ENCODE measurements around the gene NGEF.

The NGEF gene

GRCh38 chr2:232878855-232879617, 134.0 kb downstream of the NGEF start:
- no peak for DNase-seq

- no peak for DNase-seq
Observed at GRCh38 chr2:232877940-232878511, 135.0 kb downstream of the NGEF start.

GRCh38 chr2:232876978-232877441, 136.0 kb downstream of the NGEF start:
- no peak for DNase-seq

GRCh38 chr2:232876161-232876977, 136.7 kb downstream of the NGEF start:
- DNase-seq: no peak

GRCh38 chr2:232875256-232876121, 137.6 kb downstream of the NGEF start:
- no peak for DNase-seq

GRCh38 chr2:232874677-232875223, 138.3 kb downstream of the NGEF start:
- no peak for DNase-seq

GRCh38 chr2:232873909-232874641, 139.0 kb downstream of the NGEF start:
- no peak for DNase-seq

- DNase-seq: no peak
Observed at GRCh38 chr2:232873292-232873908, 139.7 kb downstream of the NGEF start.

- DNase-seq: no peak
Observed at GRCh38 chr2:232872826-232873225, 140.2 kb downstream of the NGEF start.

- no peak for DNase-seq
Observed at GRCh38 chr2:232871835-232872736, 141.0 kb downstream of the NGEF start.

GRCh38 chr2:232871418-232871834, 141.6 kb downstream of the NGEF start:
- no peak for DNase-seq

GRCh38 chr2:232870766-232871371, 142.2 kb downstream of the NGEF start:
- DNase-seq: no peak

GRCh38 chr2:232870018-232870765, 142.9 kb downstream of the NGEF start, which contains the start of gene SNORC:
Gene SNORC (plus strand): TSS chr2:232870264. CDS start chr2:232870342, 78 bp downstream.
- no peak for DNase-seq

- no peak for DNase-seq
Observed at GRCh38 chr2:232869138-232870017, 143.7 kb downstream of the NGEF start.

GRCh38 chr2:232866104-232866503, 147.0 kb downstream of the NGEF start:
- DNase-seq: no peak

GRCh38 chr2:232865165-232865564, 147.9 kb downstream of the NGEF start:
- no peak for DNase-seq

GRCh38 chr2:232863996-232864395, 149.1 kb downstream of the NGEF start:
- DNase-seq: no peak

- DNase-seq: no peak
Observed at GRCh38 chr2:232861353-232861752, 151.7 kb downstream of the NGEF start.

Measured in activated T-cell treated with anti-CD3 and anti-CD28 coated beads for 4 hours (primary cell).